ENCODE data around the gene CABCOCO1. TPM values are rescaled to one million over a fixed set of nuclear protein-coding genes. Genes with fewer than 3 reads are reported as not detected.

Gene CABCOCO1
- total RNA-seq, 1 donor from 2014 or later = not detected

DNA sequence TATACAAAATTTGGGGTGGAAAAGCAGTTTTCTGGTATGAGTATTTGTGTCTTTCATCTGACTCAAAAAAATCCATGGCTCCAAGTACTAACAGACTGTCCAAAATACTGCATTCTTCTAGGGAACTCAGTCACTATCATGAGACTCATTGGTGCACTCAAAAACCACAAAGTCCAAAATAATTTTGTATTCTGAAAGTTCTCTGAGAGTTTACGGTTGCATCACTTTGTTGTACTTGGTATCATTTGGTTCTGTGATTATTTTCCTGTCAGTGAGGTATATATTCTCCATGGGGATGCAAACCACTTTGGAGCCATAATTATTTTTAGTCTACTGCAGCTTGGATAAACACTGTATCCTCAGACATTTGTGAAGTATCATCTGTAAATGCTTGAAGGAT, 28.0 kb upstream of the CABCOCO1 start:
- Histone ChIP-seq H3K4me3 (ENCODE audit: low read depth, low read length) (no peak overlapping the region), H3K36me3 (ENCODE audit: control insufficient read depth, insufficient read depth, low read length) (no peaks in the 10 kb centered on the region), H3K27me3 (ENCODE audit: control insufficient read depth, insufficient read depth, low read length) (no peaks in the 10 kb centered on the region)
- FAIRE-seq (no peak), DNase-seq (ENCODE audit: low read depth) (no peak)
- TF ChIP-seq, protein P1, sequence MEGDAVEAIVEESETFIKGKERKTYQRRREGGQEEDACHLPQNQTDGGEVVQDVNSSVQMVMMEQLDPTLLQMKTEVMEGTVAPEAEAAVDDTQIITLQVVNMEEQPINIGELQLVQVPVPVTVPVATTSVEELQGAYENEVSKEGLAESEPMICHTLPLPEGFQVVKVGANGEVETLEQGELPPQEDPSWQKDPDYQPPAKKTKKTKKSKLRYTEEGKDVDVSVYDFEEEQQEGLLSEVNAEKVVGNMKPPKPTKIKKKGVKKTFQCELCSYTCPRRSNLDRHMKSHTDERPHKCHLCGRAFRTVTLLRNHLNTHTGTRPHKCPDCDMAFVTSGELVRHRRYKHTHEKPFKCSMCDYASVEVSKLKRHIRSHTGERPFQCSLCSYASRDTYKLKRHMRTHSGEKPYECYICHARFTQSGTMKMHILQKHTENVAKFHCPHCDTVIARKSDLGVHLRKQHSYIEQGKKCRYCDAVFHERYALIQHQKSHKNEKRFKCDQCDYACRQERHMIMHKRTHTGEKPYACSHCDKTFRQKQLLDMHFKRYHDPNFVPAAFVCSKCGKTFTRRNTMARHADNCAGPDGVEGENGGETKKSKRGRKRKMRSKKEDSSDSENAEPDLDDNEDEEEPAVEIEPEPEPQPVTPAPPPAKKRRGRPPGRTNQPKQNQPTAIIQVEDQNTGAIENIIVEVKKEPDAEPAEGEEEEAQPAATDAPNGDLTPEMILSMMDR (IDR thresholded peaks at IDR 0.05; ENCODE audit: insufficient read depth, low read length, severe bottlenecking) = no peak

- DNase-seq (ENCODE audit: low read depth) (no peak), FAIRE-seq (no peak)
- Histone ChIP-seq H3K4me3 (ENCODE audit: low read depth, low read length) (no peak overlapping the region), H3K36me3 (ENCODE audit: control insufficient read depth, insufficient read depth, low read length) (no peaks in the 10 kb centered on the region), H3K27me3 (ENCODE audit: control insufficient read depth, insufficient read depth, low read length) (no peaks in the 10 kb centered on the region)
- TF ChIP-seq, protein P1 (IDR thresholded peaks at IDR 0.05; ENCODE audit: insufficient read depth, low read length, severe bottlenecking) = no peak
These were observed 27.3 kb upstream of the CABCOCO1 start for GRCh38 chr10:61635471-61635870.

DNA sequence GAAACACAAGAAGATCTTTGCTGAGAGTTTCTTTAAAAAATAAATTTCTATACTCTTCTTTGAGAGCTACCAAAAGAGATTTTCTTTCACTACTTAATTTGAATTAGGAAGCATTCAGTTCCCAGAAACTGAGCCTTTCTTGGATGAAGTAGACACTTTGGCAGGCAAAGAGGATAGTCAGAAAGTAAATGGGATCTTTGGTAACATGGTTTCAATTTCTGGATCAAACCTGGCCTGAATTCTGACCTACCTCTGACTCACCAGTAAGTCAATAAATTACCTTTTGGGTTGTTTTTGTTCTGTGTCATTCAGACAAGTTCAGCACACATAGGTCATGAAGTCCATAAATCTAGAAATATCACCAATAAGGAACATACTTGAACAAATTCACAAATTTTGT, 26.8 kb upstream of the CABCOCO1 start:
- FAIRE-seq (no peak), DNase-seq (ENCODE audit: low read depth) (peak; percentile 90)
- TF ChIP-seq, protein P1 (IDR thresholded peaks at IDR 0.05; ENCODE audit: insufficient read depth, low read length, severe bottlenecking) = no peak

DNA sequence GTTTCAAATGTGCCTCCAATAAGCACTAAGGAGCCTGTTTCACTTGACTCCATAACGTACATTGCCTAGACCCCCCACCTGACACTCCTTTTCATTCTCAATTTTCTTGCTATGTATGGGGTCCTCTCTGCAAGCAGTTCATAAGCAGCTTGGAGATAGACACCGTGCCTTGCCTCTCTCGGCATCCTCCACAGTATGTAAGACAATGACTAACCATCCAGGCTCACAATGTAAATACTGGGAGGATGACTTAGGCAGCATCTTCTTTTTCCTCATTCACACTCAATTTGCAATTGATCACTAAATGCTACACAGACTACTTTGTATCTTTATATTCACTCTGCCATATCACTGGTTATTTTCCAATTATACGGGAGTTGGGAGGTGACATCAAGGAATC, 22.8 kb upstream of the CABCOCO1 start:
- no peaks in the 10 kb centered on the region for H3K27me3 ChIP-seq (ENCODE audit: control insufficient read depth, insufficient read depth, low read length)
- DNase-seq (ENCODE audit: low read depth) = no peak
- no peaks in the 10 kb centered on the region for H3K36me3 ChIP-seq (ENCODE audit: control insufficient read depth, insufficient read depth, low read length)
- H3K4me3 ChIP-seq (ENCODE audit: low read depth, low read length) = no peak overlapping the region
- TF ChIP-seq, protein P1 (IDR thresholded peaks at IDR 0.05; ENCODE audit: insufficient read depth, low read length, severe bottlenecking) = no peak
- FAIRE-seq = peak; percentile 13

More for the DNA sequence above, 26.8 kb upstream of the CABCOCO1 start:
- Histone ChIP-seq H3K27me3 (ENCODE audit: control insufficient read depth, insufficient read depth, low read length) (no peaks in the 10 kb centered on the region), H3K4me3 (ENCODE audit: low read depth, low read length) (no peak overlapping the region), H3K36me3 (ENCODE audit: control insufficient read depth, insufficient read depth, low read length) (no peaks in the 10 kb centered on the region)

- Histone ChIP-seq H3K36me3 (ENCODE audit: control insufficient read depth, insufficient read depth, low read length) (no peaks in the 10 kb centered on the region), H3K27me3 (ENCODE audit: control insufficient read depth, insufficient read depth, low read length) (no peaks in the 10 kb centered on the region), H3K4me3 (ENCODE audit: low read depth, low read length) (no peak overlapping the region)
- TF ChIP-seq, protein P1 (IDR thresholded peaks at IDR 0.05; ENCODE audit: insufficient read depth, low read length, severe bottlenecking) = no peak
- no peak for DNase-seq (ENCODE audit: low read depth)
- no peak for FAIRE-seq
These were observed 21.9 kb upstream of the CABCOCO1 start for GRCh38 chr10:61640856-61641255.

- H3K27me3 ChIP-seq (ENCODE audit: control insufficient read depth, insufficient read depth, low read length) = no peaks in the 10 kb centered on the region
- no peak for FAIRE-seq
- no peak for DNase-seq (ENCODE audit: low read depth)
- TF ChIP-seq, protein P1 (IDR thresholded peaks at IDR 0.05; ENCODE audit: insufficient read depth, low read length, severe bottlenecking) = no peak
- H3K4me3 ChIP-seq (ENCODE audit: low read depth, low read length) = no peak overlapping the region
- H3K36me3 ChIP-seq (ENCODE audit: control insufficient read depth, insufficient read depth, low read length) = no peaks in the 10 kb centered on the region
These were observed 20.6 kb upstream of the CABCOCO1 start for GRCh38 chr10:61642150-61642571.

Data from bronchial epithelial cell (primary cell).